ENCODE results near the gene CDKAL1. TPM values are rescaled to one million over a fixed set of nuclear protein-coding genes. Genes with fewer than 3 reads are reported as not detected.

The CDKAL1 gene
- total RNA-seq, 1 donor from 2014 or later: 34.3 TPM

GRCh38 chr6:20620043-20620442 is 85.8 kb downstream of the CDKAL1 start:
- Mint-ChIP-seq H3K4me1 (ENCODE audit: low read depth) (peaks cover 2% of the 10 kb centered on the region), H3K9me3 (ENCODE audit: low read depth) (no peaks in the 10 kb centered on the region), H3K4me3 (ENCODE audit: low read depth) (no peak overlapping the region), H3K36me3 (ENCODE audit: insufficient read depth) (peaks cover 3% of the 10 kb centered on the region), H3K27ac (no peak overlapping the region), H3K27me3 (no peaks in the 10 kb centered on the region)
- no peak for TF ChIP-seq CTCF (IDR thresholded peaks at IDR 0.05; ENCODE audit: unreplicated experiment)
- DNase-seq (ENCODE audit: low spot score, unreplicated experiment): no peak

GRCh38 chr6:20623761-20624160 is 89.5 kb downstream of the CDKAL1 start:
- no peak for DNase-seq (ENCODE audit: low spot score, unreplicated experiment)
- Mint-ChIP-seq H3K9me3 (ENCODE audit: low read depth) (no peaks in the 10 kb centered on the region), H3K27me3 (no peaks in the 10 kb centered on the region), H3K36me3 (ENCODE audit: insufficient read depth) (no peaks in the 10 kb centered on the region), H3K4me1 (ENCODE audit: low read depth) (peaks cover 2% of the 10 kb centered on the region), H3K4me3 (ENCODE audit: low read depth) (no peak overlapping the region), H3K27ac (no peak overlapping the region)
- TF ChIP-seq CTCF (IDR thresholded peaks at IDR 0.05; ENCODE audit: unreplicated experiment): no peak

- no peaks in the 10 kb centered on the region for H3K36me3 Mint-ChIP-seq (ENCODE audit: insufficient read depth)
- peaks cover 10% of the 10 kb centered on the region for H3K4me1 Mint-ChIP-seq (ENCODE audit: low read depth)
- TF ChIP-seq CTCF (IDR thresholded peaks at IDR 0.05; ENCODE audit: unreplicated experiment): no peak
- H3K27ac Mint-ChIP-seq: no peak overlapping the region
- H3K9me3 Mint-ChIP-seq (ENCODE audit: low read depth): no peaks in the 10 kb centered on the region
- DNase-seq (ENCODE audit: low spot score, unreplicated experiment): no peak
- H3K4me3 Mint-ChIP-seq (ENCODE audit: low read depth): no peak overlapping the region
- no peaks in the 10 kb centered on the region for H3K27me3 Mint-ChIP-seq
These were observed 91.9 kb downstream of the CDKAL1 start for GRCh38 chr6:20626165-20626564.

GRCh38 chr6:20629509-20629908 is 95.3 kb downstream of the CDKAL1 start:
- Mint-ChIP-seq H3K27me3 (no peaks in the 10 kb centered on the region), H3K4me1 (ENCODE audit: low read depth) (peaks cover 18% of the 10 kb centered on the region), H3K27ac (no peak overlapping the region), H3K4me3 (ENCODE audit: low read depth) (no peak overlapping the region), H3K9me3 (ENCODE audit: low read depth) (peaks cover 3% of the 10 kb centered on the region), H3K36me3 (ENCODE audit: insufficient read depth) (peaks cover 4% of the 10 kb centered on the region)
- no peak for DNase-seq (ENCODE audit: low spot score, unreplicated experiment)
- no peak for TF ChIP-seq CTCF (IDR thresholded peaks at IDR 0.05; ENCODE audit: unreplicated experiment)

- H3K4me3 Mint-ChIP-seq (ENCODE audit: low read depth): no peak overlapping the region
- TF ChIP-seq CTCF (IDR thresholded peaks at IDR 0.05; ENCODE audit: unreplicated experiment): no peak
- H3K9me3 Mint-ChIP-seq (ENCODE audit: low read depth): peaks cover 3% of the 10 kb centered on the region
- H3K36me3 Mint-ChIP-seq (ENCODE audit: insufficient read depth): peaks cover 4% of the 10 kb centered on the region
- peak overlapping the region; percentile 65 for H3K27ac Mint-ChIP-seq
- DNase-seq (ENCODE audit: low spot score, unreplicated experiment): no peak
- H3K4me1 Mint-ChIP-seq (ENCODE audit: low read depth): peaks cover 18% of the 10 kb centered on the region
- H3K27me3 Mint-ChIP-seq: no peaks in the 10 kb centered on the region
These were observed 95.9 kb downstream of the CDKAL1 start for GRCh38 chr6:20630136-20630535.

Measured in progenitor cell of endocrine pancreas (in vitro differentiated cells).